Measurements from ENCODE around the gene ROBO2. TPM values are rescaled to one million over a fixed set of nuclear protein-coding genes. Genes with fewer than 3 reads are reported as not detected.

The ROBO2 gene
- total RNA-seq, 4 donors from 2014 or later: 4.7 to 8.4 (median 6.6) TPM

GRCh38 chr3:76998555-76998954 lies 41.3 kb upstream of the ROBO2 start:
- Histone ChIP-seq H3K4me3 (no peak overlapping the region), H3K27me3 (no peaks in the 10 kb centered on the region), H3K4me1 (peaks cover 0 to 34% (median 4%) of the 10 kb centered on the region in 3 donors), H3K27ac (peak overlapping the region in 3 of 4 donors; percentile 43 to 71 (median 44)), H3K36me3 (no peaks in the 10 kb centered on the region), H3K9me3 (no peaks in the 10 kb centered on the region)
- no peak for DNase-seq
- TF ChIP-seq POLR2A (IDR thresholded peaks at IDR 0.05) (no peak), CTCF (IDR thresholded peaks at IDR 0.05) (no peak)
- intact Hi-C loops (cut with DNase I): no loop called here
- whole genome bisulfite sequencing, 2 donors: 36 to 54% methylated on average over 3 of the region's 3 CpGs

GRCh38 chr3:77001062-77001701 lies 38.7 kb upstream of the ROBO2 start:
- WGBS, 2 donors: 62 to 71% methylated on average over 5 of the region's 5 CpGs
- no peak overlapping the region for H3K27ac ChIP-seq
- intact Hi-C loops (cut with DNase I): no loop called here
- TF ChIP-seq POLR2A (IDR thresholded peaks at IDR 0.05) (no peak), CTCF (IDR thresholded peaks at IDR 0.05) (no peak)
- no peak for DNase-seq
- no peaks in the 10 kb centered on the region for H3K36me3 ChIP-seq
- H3K4me3 ChIP-seq: no peak overlapping the region
- H3K9me3 ChIP-seq: no peaks in the 10 kb centered on the region
- peaks cover 0 to 34% (median 4%) of the 10 kb centered on the region in 3 donors for H3K4me1 ChIP-seq
- no peaks in the 10 kb centered on the region for H3K27me3 ChIP-seq

GRCh38 chr3:77014226-77014625 lies 25.7 kb upstream of the ROBO2 start:
- WGBS, 2 donors: 48 to 68% methylated on average over 4 to 7 of the region's 7 CpGs
- no peak overlapping the region for H3K4me3 ChIP-seq
- no peaks in the 10 kb centered on the region for H3K27me3 ChIP-seq
- no peak overlapping the region for H3K27ac ChIP-seq
- intact Hi-C loops (cut with DNase I): no loop called here
- H3K9me3 ChIP-seq: no peaks in the 10 kb centered on the region
- H3K4me1 ChIP-seq: no peaks in the 10 kb centered on the region
- TF ChIP-seq CTCF (IDR thresholded peaks at IDR 0.05) (no peak), POLR2A (IDR thresholded peaks at IDR 0.05) (no peak)
- DNase-seq: no peak
- no peaks in the 10 kb centered on the region for H3K36me3 ChIP-seq

- intact Hi-C loops (cut with DNase I): no loop called here
- no peaks in the 10 kb centered on the region for H3K27me3 ChIP-seq
- H3K4me3 ChIP-seq: no peak overlapping the region
- no peak for TF ChIP-seq POLR2A (IDR thresholded peaks at IDR 0.05)
- no peak for TF ChIP-seq CTCF (IDR thresholded peaks at IDR 0.05)
- no peaks in the 10 kb centered on the region for H3K9me3 ChIP-seq
- no peaks in the 10 kb centered on the region for H3K36me3 ChIP-seq
- 33 to 56% methylated on average over 1 of the region's 1 CpG for WGBS, 2 donors
- DNase-seq: no peak
- no peak overlapping the region for H3K27ac ChIP-seq
- no peaks in the 10 kb centered on the region for H3K4me1 ChIP-seq
Observed at GRCh38 chr3:77025471-77025870, 14.4 kb upstream of the ROBO2 start.

GRCh38 chr3:77026904-77027634 lies 12.8 kb upstream of the ROBO2 start:
- TF ChIP-seq POLR2A (IDR thresholded peaks at IDR 0.05) (no peak), CTCF (IDR thresholded peaks at IDR 0.05) (no peak)
- no peaks in the 10 kb centered on the region for H3K36me3 ChIP-seq
- H3K27me3 ChIP-seq: no peaks in the 10 kb centered on the region
- intact Hi-C loops (cut with DNase I): no loop called here
- no peak for DNase-seq
- WGBS, 2 donors: 64 to 75% methylated on average over 4 to 5 of the region's 5 CpGs
- H3K9me3 ChIP-seq: no peaks in the 10 kb centered on the region
- no peak overlapping the region for H3K4me3 ChIP-seq
- H3K4me1 ChIP-seq: no peaks in the 10 kb centered on the region
- H3K27ac ChIP-seq: no peak overlapping the region

Measured in esophagus squamous epithelium (tissue), 5 donors.